ENCODE results near the gene MAML3.

The MAML3 gene

GRCh38 chr4:139841464-139842195, 312.4 kb downstream of the MAML3 start:
- no peak for TF ChIP-seq CTCF (IDR thresholded peaks at IDR 0.05)
- no peaks in the 10 kb centered on the region for H3K9me3 Mint-ChIP-seq
- no peak overlapping the region for H3K4me3 Mint-ChIP-seq
- peaks cover 46% of the 10 kb centered on the region for H3K4me1 Mint-ChIP-seq
- H3K27me3 Mint-ChIP-seq (ENCODE audit: low read depth, poor library complexity), result peaks cover 4% of the 10 kb centered on the region
- no peak for DNase-seq
- peaks cover 17% of the 10 kb centered on the region for H3K36me3 Mint-ChIP-seq (ENCODE audit: low read depth)
- peak overlapping the region; percentile 96 for H3K27ac Mint-ChIP-seq

- no peak for TF ChIP-seq CTCF (IDR thresholded peaks at IDR 0.05)
- no peak for DNase-seq
- Mint-ChIP-seq H3K27ac (no peak overlapping the region), H3K4me1 (peaks cover 55% of the 10 kb centered on the region), H3K9me3 (no peaks in the 10 kb centered on the region), H3K36me3 (ENCODE audit: low read depth) (peaks cover 17% of the 10 kb centered on the region), H3K4me3 (no peak overlapping the region), H3K27me3 (ENCODE audit: low read depth, poor library complexity) (peaks cover 4% of the 10 kb centered on the region)
Observed at GRCh38 chr4:139840773-139841172, 313.2 kb downstream of the MAML3 start.

- H3K4me1 Mint-ChIP-seq, result peaks cover 62% of the 10 kb centered on the region
Observed at GRCh38 chr4:139839403-139840031, 314.5 kb downstream of the MAML3 start.

GRCh38 chr4:139838811-139839210, 315.2 kb downstream of the MAML3 start:
- Mint-ChIP-seq H3K36me3 (ENCODE audit: low read depth) (peaks cover 17% of the 10 kb centered on the region), H3K27me3 (ENCODE audit: low read depth, poor library complexity) (peaks cover 4% of the 10 kb centered on the region), H3K27ac (no peak overlapping the region), H3K9me3 (no peaks in the 10 kb centered on the region), H3K4me1 (peaks cover 69% of the 10 kb centered on the region), H3K4me3 (no peak overlapping the region)
- TF ChIP-seq CTCF (IDR thresholded peaks at IDR 0.05), result no peak
- DNase-seq, result no peak

More at GRCh38 chr4:139839403-139840031, 314.5 kb downstream of the MAML3 start:
- Mint-ChIP-seq H3K27me3 (ENCODE audit: low read depth, poor library complexity) (peaks cover 4% of the 10 kb centered on the region), H3K27ac (no peak overlapping the region), H3K9me3 (no peaks in the 10 kb centered on the region), H3K36me3 (ENCODE audit: low read depth) (peaks cover 17% of the 10 kb centered on the region), H3K4me3 (no peak overlapping the region)
- no peak for DNase-seq
- TF ChIP-seq CTCF (IDR thresholded peaks at IDR 0.05), result no peak

GRCh38 chr4:139834981-139835391, 319.0 kb downstream of the MAML3 start:
- Mint-ChIP-seq H3K9me3 (peaks cover 3% of the 10 kb centered on the region), H3K27ac (peak overlapping the region; percentile 94), H3K4me1 (peaks cover 74% of the 10 kb centered on the region), H3K36me3 (ENCODE audit: low read depth) (peaks cover 35% of the 10 kb centered on the region), H3K4me3 (no peak overlapping the region), H3K27me3 (ENCODE audit: low read depth, poor library complexity) (no peaks in the 10 kb centered on the region)
- TF ChIP-seq CTCF (IDR thresholded peaks at IDR 0.05), result no peak
- no peak for DNase-seq
